ENCODE results near the gene RPS24.
A peak's percentile ranks its signal among the peaks of the same experiment; 100 is the strongest.

Gene RPS24

GRCh38 chr10:78028438-78029268 is 5.0 kb upstream of the RPS24 start:
- DNase-seq (ENCODE audit: low spot score) = no peak

DNA sequence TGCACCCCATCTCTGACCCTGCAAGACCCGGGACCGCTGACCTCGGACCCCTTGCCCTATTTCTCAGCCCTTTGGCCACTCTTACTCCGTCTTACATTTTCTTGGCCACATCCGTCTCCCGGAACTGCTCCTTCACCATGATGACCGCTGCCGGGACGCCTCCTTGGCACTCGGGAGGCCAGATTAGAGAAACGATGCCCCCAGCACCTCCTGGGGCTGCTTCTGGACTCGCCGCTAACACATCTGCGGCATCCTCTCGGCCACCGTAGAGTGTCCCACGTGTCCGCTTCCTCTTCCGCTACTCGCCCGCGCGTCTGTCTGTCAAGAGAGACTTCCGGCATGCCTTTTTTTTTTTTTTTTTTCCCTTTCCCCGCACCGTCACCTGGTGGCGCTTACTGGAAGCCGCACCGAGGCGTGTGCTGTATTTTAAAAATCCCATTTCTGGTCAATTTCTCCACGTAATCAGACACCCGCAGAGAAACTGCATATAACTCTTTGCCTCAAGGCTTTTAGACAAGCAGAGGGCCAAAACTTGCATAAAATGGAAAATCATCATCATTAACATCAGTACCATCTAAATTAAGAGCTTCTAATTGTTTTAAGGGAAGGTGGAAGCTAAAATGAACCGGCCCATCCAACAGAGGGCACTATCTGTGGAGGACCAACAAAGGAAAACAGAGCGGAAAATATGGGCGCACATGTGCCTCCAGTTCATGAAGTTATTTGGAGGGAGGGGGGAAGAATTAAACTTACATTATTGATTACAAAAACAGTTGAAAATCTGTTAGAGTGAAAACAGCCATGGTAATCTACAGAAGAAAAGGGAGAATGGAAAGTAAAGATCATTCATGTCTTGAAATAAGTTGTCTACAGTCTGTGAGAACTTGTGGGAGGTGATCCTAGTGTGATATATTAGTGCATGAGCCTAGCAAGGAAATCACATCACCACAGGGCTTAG is 4.1 kb upstream of the RPS24 start, which contains the start of gene POLR3A:
Gene POLR3A (minus strand): TSS at position 247 of the 958 bp plus-strand sequence. CDS start 108 bp downstream, at position 139.
- DNase-seq (ENCODE audit: low spot score) = peak; percentile 88

GRCh38 chr10:78033387-78033636 is 351 bp upstream of the RPS24 start:
- DNase-seq (ENCODE audit: low spot score) = no peak

- no peak for DNase-seq (ENCODE audit: low spot score)
Observed at GRCh38 chr10:78035025-78035424, 1.4 kb downstream of the RPS24 start.

GRCh38 chr10:78035437-78035836 is 1.8 kb downstream of the RPS24 start:
- DNase-seq (ENCODE audit: low spot score) = no peak

DNA sequence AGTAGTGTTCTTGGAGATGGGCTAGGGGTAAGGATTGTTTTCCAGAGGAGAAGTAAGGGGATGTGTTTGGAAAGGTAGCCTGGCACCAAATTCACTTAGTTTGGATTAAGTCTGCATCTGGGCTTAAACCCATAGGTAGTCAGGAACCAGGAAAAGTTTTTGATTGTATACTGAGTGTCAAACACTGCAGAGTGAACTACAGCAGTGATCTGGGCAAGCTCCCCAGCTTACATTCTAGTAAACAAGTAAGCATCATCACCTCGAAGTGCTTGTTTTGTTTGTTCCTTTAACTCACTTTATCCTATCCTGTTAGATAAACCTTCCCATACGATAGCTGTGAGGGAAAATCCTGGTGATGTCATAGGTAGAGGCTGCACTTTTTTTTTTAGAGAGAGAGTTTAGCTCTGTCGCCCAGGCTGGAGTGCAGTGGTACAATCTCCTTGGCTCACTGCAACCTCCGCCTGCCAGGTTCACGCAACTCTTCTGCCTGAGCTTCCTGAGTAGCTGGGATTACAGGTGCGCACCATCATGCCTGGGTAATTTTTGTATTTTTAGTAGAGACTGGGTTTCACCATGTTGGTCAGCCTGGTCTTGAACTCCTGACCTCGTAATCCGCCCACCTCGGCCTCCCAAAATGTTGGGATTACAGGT is 2.4 kb downstream of the RPS24 start:
- DNase-seq (ENCODE audit: low spot score) = no peak

GRCh38 chr10:78038105-78038504 is 4.4 kb downstream of the RPS24 start:
- DNase-seq (ENCODE audit: low spot score) = no peak

DNA sequence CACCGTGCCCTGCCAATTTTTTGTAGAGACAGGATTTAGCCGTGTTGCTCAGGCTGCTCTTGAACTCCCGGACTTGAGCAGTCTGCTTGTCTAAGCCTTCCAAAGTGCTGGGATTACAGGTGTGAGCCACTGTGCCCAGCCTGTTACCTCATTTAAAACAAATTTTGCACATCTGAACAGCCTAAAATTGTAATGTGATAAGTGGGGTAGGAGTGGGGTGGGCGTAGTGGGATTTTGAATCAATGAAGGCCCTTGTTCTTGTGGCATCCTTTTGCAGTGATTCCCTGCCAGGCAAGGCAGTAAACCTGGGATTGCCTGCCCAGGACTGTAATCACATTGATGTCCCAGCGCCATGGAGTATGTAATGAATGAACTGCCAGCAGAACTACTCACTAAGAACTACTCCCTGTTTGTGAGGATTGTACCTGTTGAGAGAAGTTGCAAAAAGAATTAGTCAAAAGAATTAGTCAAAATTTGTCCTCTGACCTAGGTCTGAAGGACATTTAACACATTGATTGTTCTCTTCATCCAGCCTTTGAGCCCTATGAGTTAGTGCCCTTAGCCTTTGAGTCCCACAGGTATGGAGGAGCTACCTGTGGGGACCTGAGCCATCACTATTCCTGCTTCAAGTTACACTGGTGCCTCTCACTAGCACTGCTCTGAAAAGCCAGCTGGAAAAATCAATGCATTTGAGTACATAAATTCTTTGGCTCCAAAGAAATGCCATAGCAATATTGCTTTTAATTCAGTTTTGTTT is 5.3 kb downstream of the RPS24 start:
- DNase-seq (ENCODE audit: low spot score) = no peak

- no peak for DNase-seq (ENCODE audit: low spot score)
Observed at GRCh38 chr10:78039743-78040142, 6.1 kb downstream of the RPS24 start.

DNA sequence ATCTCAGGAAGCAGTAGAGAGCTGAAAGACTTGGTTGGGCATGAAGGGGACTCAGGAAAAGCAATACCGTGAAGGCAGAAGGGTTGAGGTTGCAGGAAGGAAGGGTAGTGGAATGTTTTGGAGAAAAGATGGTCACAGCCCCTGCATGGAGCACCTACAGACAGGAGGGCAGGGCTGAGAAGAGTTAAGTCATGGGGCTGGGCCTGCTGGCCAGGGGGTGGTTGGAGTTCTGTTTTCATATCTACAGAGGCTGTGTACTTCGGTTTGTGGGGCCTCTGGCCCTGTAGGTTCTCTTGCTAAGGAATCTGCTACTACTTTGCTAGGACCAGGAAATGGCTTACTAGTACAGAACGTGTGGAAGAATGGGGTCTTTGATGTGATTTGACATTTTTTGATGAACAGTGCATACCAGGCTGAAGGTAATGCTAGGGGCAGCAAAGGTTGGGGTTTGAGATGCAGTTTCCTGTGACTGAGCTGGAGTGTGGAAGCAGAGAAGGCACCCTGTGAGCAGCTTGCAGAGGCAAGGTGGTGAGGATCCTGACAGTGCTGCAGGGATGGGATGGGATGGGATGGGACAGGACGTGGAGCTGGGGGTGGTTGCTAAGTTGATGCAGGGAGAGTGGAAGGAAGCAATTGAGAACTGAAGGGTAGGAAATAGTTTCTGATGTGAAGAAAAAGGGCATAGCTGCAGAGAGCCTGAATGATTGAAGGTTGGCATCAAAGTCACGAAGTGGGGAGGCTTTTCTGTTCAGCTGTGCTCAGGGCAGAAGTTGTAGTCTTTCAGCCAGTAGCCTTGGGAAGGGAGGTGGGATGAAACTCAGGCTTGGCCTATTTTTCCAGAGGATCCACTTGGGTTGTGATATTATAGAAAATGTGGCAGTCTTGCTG is 7.8 kb downstream of the RPS24 start:
- no peak for DNase-seq (ENCODE audit: low spot score)

- DNase-seq (ENCODE audit: low spot score) = no peak
Observed at GRCh38 chr10:78042058-78042751, 8.5 kb downstream of the RPS24 start.

GRCh38 chr10:78042752-78043104 is 9.1 kb downstream of the RPS24 start:
- no peak for DNase-seq (ENCODE audit: low spot score)

- DNase-seq (ENCODE audit: low spot score) = no peak
Observed at GRCh38 chr10:78044179-78044578, 10.5 kb downstream of the RPS24 start.

DNA sequence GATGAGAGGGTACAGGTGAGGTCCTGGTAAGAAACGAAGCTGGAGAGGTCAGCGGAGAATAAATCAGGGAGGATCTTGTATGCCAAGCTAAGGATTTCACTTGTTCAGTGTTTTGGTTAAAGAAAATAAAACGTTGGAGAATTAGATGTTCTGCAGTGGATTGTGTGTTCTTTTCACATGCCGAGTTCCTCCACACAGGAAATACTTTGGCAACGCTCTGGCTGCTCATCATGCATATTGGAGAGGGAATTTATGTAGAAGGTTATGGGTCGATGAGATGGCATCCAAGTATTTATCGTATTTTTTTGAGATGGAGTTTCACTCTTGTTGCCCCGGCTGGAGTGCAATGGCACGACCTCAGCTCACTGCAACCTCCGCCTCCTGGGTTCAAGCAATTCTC is 11.0 kb downstream of the RPS24 start:
- no peak for DNase-seq (ENCODE audit: low spot score)

GRCh38 chr10:78045237-78045636 is 11.6 kb downstream of the RPS24 start:
- no peak for DNase-seq (ENCODE audit: low spot score)

DNA sequence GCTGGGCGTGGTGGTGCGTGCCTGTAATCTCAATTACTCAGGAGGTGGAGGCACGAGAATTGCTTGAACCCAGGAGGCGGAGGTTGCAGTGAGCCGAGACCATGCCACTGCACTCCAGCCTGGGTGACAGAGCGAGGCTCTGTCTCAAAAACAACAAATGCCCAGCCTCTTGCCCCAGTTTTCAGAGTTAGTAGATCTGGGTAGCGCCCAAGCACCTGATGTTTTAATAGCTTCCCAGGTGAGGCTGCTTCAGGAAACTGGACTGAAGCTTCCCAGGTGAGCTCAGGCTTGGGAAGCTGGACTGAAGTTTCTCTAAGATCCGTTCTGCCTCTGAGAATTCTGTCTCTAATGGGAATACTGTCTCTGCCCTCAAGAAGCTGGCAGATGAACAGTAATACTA is 12.2 kb downstream of the RPS24 start:
- DNase-seq (ENCODE audit: low spot score) = no peak

DNA sequence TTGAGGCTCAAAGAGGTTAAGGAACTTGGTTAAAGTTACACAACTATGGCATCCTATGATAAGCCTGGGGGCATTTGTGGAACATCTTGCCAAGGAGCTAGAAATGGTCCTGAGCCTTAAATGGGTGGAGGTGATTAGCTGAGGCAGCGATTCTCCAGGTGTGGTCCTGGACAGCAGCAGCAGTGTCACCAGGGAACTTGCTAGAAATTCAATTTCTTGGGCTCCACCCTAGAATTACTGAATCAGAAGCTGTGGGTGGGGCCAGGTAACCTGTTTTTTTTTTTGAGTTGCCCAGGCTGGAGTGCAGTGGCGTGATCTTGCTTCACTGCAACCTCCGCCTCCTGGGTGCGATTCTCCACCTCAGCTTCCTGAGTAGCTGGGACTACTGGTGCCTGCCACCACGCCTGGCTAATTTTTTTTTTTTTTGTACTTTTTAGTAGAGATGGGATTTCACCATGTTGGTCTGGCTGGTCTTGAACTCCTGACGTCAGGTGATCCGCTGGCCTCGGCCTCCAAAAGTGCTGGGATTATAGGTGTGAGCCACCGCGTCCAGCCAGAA is 13.1 kb downstream of the RPS24 start:
- no peak for DNase-seq (ENCODE audit: low spot score)

DNA sequence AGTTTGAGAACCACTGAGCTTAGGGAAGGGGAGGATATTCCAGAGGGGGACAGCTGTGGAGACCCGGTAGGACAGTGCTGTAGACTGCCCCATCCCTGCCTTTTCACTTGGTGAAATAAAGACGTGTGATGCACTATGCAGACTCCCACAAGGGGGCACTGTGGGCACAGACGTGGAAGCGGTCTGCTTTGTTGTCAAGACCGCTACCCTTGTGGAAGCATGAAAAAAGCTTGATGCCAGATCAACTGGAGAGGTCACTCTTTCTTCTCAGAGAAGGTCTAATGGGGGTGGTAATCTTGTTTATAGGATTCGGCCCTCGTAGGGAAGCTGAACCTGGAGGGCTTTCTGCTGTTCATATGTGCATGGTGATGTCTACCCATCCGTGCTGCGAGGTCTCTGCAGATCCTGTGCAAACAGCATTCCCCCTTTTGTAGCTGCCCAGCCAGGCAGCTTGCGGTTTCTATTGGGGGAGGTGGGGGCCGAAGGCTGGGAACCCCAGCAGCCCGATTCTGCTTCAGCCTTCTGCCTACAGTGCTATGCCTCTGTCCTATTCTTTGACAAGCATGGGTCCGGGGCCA is 13.7 kb downstream of the RPS24 start:
- peak; percentile 73 for DNase-seq (ENCODE audit: low spot score)

- DNase-seq (ENCODE audit: low spot score) = no peak
Observed at GRCh38 chr10:78049851-78050250, 16.2 kb downstream of the RPS24 start.
